GM20431 (cell line): ENCODE results near the gene TRIM40.

Experiments used
- in situ Hi-C: fragments of 300-500 bp; cut with MseI, MboI; formaldehyde crosslinking; loops from one replicate; pipeline ENCODE4 v1.15.0; 2020; ENCODE audit warnings: low sequenced_read_pairs; ENCODE audit not compliant: unreplicated experiment

Gene TRIM40

GRCh38 chr6:30145818-30146217 is 9.9 kb downstream of the TRIM40 start:
- in situ Hi-C loops: no loop called here

DNA sequence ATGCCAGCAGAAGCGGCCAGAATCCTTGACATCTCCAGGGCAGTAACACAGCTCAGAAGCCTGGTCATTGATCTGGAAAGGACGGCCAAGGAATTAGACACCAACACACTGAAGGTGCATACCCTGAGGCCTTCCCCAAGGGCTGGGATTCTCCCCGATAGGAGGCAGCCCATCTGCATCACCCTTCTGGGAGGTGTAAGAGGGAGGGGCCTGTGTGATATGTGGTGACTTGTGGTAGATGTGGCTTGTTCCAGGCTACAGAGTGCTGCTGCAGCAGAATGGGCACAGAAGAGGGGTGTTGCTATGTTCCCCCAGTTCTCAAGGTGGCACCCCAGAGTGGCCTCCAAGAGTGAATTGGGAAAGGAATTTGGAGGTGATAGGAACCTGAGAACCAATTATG is 11.2 kb downstream of the TRIM40 start:
- in situ Hi-C loops: no loop called here

GRCh38 chr6:30149234-30149633 is 13.3 kb downstream of the TRIM40 start:
- in situ Hi-C loops: no loop called here

DNA sequence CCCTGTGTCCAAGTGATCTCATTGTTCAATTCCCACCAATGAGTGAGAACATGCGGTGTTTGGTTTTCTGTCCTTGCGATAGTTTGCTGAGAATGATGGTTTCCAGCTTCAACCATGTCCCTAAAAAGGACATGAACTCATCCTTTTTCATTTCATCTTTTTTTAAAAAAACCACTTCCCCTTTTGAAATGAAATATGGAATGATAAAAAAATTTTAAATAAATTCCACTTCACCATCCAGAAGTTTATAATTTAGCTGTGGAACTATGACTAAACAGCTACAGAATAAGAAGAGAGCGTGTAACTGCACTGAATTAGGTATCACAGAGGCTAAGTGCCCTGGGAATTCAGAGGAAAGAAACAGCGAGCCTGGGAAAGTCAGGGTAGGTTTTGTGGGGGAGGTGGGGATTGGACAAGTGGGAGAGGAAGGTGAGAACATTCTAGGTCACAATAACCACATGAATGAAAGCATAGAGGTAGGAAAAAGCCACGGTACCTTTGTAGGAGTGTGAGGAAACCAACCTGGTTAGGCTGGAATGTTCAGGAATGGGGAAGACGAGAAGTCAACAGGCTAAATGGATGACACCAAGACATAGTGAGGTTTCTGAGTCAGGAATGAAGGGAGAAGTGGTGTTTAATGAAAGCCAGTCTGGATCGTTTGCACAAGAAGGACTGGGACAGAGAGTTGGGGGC is 14.1 kb downstream of the TRIM40 start:
- in situ Hi-C loops: no loop called here

DNA sequence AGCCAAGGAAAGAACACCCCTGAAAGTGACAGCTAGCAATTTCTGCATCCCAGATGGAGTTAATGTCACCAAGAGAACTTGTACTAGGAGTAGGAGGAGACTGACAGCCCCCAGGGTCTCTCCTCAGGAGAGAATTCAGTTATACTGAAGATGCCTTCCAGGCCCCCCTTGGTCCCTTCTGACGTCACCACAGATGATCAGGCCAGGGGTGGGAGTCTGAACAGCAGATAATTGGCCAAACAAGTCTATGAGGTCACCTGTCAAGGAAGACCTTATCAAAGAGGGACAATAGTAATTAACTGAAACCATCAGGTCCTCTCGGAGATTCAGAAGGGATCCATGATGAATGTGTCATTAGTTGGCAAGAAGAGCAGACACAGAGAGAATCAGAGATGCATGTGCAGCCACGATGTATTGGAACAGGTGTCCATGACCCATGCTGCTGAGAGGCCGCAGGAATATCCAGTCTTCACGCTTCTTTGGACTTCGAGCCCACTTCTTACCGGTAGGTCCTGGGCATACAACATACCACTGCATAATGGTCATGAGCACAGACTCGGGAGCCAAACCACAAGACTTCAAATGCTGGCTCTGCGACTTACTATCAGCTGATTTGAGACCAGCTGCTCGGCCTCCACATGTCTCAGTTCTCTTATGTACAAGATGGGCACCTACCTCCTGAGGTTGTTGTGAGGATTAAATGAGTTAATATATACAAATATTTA is 14.9 kb downstream of the TRIM40 start:
- in situ Hi-C loops: no loop called here

DNA sequence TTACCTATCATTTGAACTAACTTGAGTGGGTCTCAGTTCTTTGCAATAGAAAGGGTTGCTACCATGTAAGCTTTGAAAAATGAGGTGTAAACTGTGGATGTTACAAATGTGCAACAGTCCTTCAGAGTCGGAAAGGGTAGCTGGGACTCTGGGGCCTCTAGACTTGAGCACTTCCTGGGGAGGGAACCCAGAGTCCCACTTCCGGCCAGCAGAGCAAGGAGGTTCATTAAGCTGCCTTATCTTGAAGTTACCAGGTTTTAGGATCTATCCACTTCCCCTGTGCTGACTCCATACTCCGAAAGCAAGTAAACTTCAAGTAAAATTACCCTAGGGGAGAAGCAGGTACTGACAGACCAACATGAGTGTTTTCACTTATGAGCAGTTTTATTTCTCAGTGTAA is 15.6 kb downstream of the TRIM40 start:
- in situ Hi-C loops: no loop called here

GRCh38 chr6:30152016-30152673 is 16.2 kb downstream of the TRIM40 start:
- in situ Hi-C loops: no loop called here

GRCh38 chr6:30152910-30153610 is 17.1 kb downstream of the TRIM40 start:
- in situ Hi-C loops: no loop called here

GRCh38 chr6:30154061-30154460 is 18.1 kb downstream of the TRIM40 start:
- in situ Hi-C loops: no loop called here

- in situ Hi-C loops: no loop called here
Measured at GRCh38 chr6:30154709-30155519, 19.0 kb downstream of the TRIM40 start.

- in situ Hi-C loops: no loop called here
Measured at GRCh38 chr6:30155520-30156261, 19.8 kb downstream of the TRIM40 start.

DNA sequence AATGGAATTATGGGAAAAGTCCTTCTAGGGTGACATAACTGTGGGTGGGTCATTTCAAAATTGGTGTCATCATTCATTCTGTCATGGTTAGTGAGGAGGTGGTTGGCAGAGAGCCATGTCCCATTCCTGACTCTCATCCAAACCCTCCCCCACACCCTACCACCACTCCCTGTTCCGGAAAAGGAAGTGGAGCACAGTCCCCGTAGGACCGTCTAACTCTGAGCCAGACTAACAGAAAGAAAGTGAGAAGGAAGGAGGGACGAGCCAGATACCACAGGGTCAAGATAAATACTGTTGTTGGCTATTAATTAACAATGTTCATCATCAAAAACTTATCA is 20.3 kb downstream of the TRIM40 start:
- in situ Hi-C loops: no loop called here

DNA sequence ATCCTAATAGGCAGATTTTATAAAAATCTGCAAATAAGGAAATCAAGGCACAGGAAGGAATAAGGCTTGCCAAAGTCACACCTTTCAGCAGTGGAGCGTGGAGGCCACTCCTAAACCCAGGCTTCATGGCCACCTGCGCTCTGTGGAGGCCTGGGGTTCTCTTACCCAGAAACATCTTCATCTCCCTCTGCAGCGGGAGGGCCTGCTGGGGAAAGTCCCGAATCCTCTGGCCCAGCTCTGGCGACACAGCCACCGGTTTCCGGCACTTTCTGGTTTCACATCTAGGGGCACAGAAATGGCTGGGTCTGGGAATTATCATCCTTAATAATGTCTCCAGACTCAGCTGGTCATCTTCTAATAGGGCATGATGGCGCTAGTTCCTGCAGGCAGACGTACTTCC is 20.8 kb downstream of the TRIM40 start:
- in situ Hi-C loops: no loop called here

GRCh38 chr6:30157581-30157980 is 21.6 kb downstream of the TRIM40 start:
- in situ Hi-C loops: no loop called here

- in situ Hi-C loops: no loop called here
Measured at GRCh38 chr6:30157999-30158398, 22.1 kb downstream of the TRIM40 start.

GRCh38 chr6:30158475-30159040 is 22.6 kb downstream of the TRIM40 start:
- in situ Hi-C loops: no loop called here

- in situ Hi-C loops: no loop called here
Measured at GRCh38 chr6:30160008-30160784, 24.3 kb downstream of the TRIM40 start.

- in situ Hi-C loops: no loop called here
Measured at GRCh38 chr6:30160785-30161531, 25.0 kb downstream of the TRIM40 start, which contains the start of gene TRIM10. TRIM10 (minus strand) TSS chr6:30161211; CDS start chr6:30160858, 353 bp downstream.
